HG03571 (cell line): ENCODE measurements around the gene PDHX.

ENCODE experiments used
- ATAC-seq: cut with Tn5 transposase; IDR thresholded peaks from one replicate; pipeline ENCODE4 v1.9.1; 2021; ENCODE audit not compliant: unreplicated experiment

Gene PDHX

GRCh38 chr11:35043936-35044335, 127.5 kb downstream of the PDHX start:
- ATAC-seq, result no peak

- ATAC-seq, result peak; percentile 56
Observed at GRCh38 chr11:35045236-35045820, 128.9 kb downstream of the PDHX start.
